ENCODE measurements around the gene C3orf20.

The C3orf20 gene

DNA sequence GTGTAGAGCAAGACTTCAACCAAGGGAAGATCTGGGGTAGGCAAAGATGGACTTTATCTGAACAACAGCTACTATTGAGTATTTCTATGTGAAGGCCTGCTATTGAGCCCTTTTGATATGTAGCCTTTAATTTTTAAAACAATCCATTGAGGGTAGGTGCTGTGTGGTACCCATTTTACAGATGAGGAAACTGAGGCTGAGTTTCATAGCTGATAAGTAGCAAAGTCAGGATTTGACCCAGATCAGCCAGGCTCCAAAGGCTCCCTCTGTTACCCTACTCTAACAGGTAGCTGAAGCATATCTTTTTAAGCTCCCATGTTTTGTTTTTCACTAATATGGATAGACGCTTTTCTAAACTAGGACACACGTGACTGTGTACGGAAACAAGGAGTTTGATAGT lies 141.4 kb downstream of the C3orf20 start:
- Mint-ChIP-seq H3K27ac (no peak overlapping the region), H3K27me3 (peaks cover 49% of the 10 kb centered on the region), H3K36me3 (ENCODE audit: low read depth) (no peaks in the 10 kb centered on the region), H3K4me1 (ENCODE audit: low read depth) (peaks cover under 1% of the 10 kb centered on the region), H3K9me3 (no peaks in the 10 kb centered on the region), H3K4me3 (no peak overlapping the region)
- DNase-seq: no peak

DNA sequence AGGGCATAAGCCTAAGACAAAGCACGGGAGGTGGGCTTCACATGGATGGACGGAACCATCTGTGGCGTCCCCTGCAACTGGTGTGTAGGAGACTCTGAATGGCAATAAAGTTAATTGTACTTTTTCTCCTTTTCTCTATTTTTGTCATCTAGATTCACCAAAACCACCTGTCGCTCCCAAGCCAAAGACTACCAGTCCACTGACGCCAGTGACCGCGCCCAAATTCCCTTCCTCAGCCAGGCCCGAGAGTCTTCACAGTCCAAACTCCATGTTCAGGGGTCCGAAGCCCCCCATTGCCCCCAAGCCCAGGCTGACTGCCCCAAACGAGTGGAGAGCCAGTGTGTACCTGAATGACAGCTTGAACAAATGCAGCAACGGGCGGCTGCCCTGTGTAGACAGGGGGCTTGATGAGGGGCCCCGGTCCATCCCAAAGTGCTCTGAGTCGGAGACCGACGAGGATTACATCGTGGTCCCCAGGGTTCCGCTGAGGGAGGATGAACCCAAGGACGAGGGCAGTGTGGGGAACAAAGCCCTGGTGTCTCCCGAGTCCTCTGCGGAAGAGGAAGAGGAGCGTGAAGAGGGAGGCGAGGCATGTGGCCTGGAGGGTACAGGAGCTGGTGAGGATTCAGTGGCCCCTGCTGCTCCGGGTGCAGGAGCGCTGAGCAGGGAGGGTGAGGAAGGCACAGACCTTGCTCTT lies 144.0 kb downstream of the C3orf20 start, which contains the start of gene FGD5:
Gene FGD5, plus strand, starts transcription at position 159 of the 697 bp plus-strand sequence. Its CDS starts 110 bp downstream, at position 269.
- no peak for DNase-seq
- no peak within 1 kb of the TSS for H3K4me3 Mint-ChIP-seq
- peaks cover 31% of the 10 kb centered on the region for H3K27me3 Mint-ChIP-seq
- H3K4me1 Mint-ChIP-seq (ENCODE audit: low read depth): no peaks in the 10 kb centered on the region
- H3K9me3 Mint-ChIP-seq: no peaks in the 10 kb centered on the region
- no peak within 1 kb of the TSS for H3K27ac Mint-ChIP-seq
- no peaks in the 10 kb centered on the region for H3K36me3 Mint-ChIP-seq (ENCODE audit: low read depth)

DNA sequence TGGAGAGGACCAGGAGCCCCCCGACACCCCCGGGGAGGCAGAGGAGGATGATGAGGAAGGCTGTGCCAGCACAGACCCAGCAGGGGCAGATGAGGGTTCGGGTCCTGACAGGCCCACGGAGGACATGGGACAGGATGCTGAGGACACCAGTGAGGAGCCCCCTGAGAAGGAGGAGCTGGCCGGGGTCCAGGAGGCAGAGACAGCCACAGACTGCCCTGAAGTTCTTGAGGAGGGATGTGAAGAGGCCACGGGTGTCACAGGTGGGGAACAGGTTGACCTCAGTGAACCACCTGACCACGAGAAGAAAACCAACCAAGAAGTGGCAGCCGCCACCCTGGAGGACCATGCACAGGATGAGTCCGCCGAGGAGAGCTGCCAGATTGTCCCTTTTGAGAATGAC lies 144.7 kb downstream of the C3orf20 start:
- Mint-ChIP-seq H3K27ac (no peak overlapping the region), H3K27me3 (peaks cover 25% of the 10 kb centered on the region), H3K4me3 (no peak overlapping the region), H3K36me3 (ENCODE audit: low read depth) (no peaks in the 10 kb centered on the region), H3K4me1 (ENCODE audit: low read depth) (peaks cover 1% of the 10 kb centered on the region), H3K9me3 (no peaks in the 10 kb centered on the region)
- DNase-seq: no peak

DNA sequence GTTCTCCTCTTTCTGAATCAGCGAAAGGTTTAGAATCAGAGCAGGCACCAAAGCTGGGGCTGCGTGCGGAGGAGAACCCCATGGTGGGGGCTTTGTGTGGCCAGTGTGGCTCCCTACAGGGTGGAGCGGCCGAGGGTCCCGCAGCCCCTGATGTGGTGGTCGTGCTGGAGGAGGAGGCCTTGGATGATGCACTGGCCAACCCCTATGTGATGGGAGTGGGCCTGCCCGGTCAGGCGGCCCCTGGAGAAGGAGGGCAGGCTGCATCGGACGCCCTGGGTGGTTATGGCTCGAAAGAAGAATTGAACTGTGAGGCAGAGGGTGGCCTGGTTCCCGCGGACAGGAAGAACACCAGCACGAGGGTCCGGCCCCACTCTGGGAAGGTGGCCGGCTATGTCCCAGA lies 145.2 kb downstream of the C3orf20 start:
- Mint-ChIP-seq H3K36me3 (ENCODE audit: low read depth) (no peaks in the 10 kb centered on the region), H3K4me3 (no peak overlapping the region), H3K4me1 (ENCODE audit: low read depth) (peaks cover 4% of the 10 kb centered on the region), H3K27ac (no peak overlapping the region), H3K27me3 (peaks cover 20% of the 10 kb centered on the region), H3K9me3 (no peaks in the 10 kb centered on the region)
- no peak for DNase-seq

DNA sequence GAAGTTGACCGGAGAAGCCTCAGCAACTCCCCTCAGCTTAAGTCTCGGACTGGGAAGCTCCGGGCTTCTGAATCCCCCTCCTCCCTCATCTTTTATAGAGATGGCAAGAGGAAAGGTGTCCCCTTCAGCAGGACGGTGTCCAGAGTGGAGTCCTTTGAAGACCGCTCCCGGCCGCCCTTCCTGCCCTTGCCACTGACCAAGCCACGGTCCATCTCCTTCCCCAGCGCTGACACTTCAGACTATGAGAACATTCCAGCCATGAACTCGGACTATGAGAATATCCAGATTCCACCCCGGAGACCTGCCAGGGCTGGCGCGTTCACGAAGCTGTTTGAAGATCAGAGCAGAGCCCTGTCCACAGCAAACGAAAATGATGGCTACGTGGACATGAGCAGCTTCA lies 146.2 kb downstream of the C3orf20 start:
- H3K9me3 Mint-ChIP-seq: no peaks in the 10 kb centered on the region
- H3K27ac Mint-ChIP-seq: no peak overlapping the region
- H3K36me3 Mint-ChIP-seq (ENCODE audit: low read depth): no peaks in the 10 kb centered on the region
- peaks cover 4% of the 10 kb centered on the region for H3K4me1 Mint-ChIP-seq (ENCODE audit: low read depth)
- no peak overlapping the region for H3K4me3 Mint-ChIP-seq
- H3K27me3 Mint-ChIP-seq: peaks cover 16% of the 10 kb centered on the region
- DNase-seq: no peak

DNA sequence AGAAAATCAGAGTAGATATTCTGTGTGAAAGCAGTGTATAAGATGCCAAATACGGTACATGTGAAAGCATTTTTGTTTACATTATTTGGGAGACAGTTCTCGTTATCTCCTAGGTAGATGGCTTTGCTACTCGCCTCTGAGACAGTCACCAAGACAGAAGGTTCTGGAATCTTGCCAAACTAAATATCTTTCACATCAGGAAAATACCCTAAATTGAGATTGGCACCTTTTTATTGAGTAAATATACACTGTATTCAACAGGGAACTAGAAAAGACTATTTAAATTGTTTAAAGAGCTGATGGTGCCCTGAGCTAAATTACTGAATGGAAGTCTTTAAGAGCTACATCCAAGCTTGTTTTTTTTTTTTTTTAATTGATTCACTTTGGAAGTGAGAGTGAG lies 147.2 kb downstream of the C3orf20 start:
- Mint-ChIP-seq H3K4me3 (no peak overlapping the region), H3K9me3 (no peaks in the 10 kb centered on the region), H3K27ac (no peak overlapping the region), H3K36me3 (ENCODE audit: low read depth) (no peaks in the 10 kb centered on the region), H3K4me1 (ENCODE audit: low read depth) (peaks cover 4% of the 10 kb centered on the region), H3K27me3 (peaks cover 19% of the 10 kb centered on the region)
- no peak for DNase-seq

Measured in activated T-cell treated with anti-CD3 and anti-CD28 coated beads, Interleukin-2, amount 50 U/mL, for 24 hours (primary cell).